ENCODE results near the gene ZNF516.
"Not testable (repeated sequence)": the region's sequence is repeated elsewhere in the genome, so short reads cannot be mapped to it uniquely, and the experiment has no call there.

The ZNF516 gene, protein sequence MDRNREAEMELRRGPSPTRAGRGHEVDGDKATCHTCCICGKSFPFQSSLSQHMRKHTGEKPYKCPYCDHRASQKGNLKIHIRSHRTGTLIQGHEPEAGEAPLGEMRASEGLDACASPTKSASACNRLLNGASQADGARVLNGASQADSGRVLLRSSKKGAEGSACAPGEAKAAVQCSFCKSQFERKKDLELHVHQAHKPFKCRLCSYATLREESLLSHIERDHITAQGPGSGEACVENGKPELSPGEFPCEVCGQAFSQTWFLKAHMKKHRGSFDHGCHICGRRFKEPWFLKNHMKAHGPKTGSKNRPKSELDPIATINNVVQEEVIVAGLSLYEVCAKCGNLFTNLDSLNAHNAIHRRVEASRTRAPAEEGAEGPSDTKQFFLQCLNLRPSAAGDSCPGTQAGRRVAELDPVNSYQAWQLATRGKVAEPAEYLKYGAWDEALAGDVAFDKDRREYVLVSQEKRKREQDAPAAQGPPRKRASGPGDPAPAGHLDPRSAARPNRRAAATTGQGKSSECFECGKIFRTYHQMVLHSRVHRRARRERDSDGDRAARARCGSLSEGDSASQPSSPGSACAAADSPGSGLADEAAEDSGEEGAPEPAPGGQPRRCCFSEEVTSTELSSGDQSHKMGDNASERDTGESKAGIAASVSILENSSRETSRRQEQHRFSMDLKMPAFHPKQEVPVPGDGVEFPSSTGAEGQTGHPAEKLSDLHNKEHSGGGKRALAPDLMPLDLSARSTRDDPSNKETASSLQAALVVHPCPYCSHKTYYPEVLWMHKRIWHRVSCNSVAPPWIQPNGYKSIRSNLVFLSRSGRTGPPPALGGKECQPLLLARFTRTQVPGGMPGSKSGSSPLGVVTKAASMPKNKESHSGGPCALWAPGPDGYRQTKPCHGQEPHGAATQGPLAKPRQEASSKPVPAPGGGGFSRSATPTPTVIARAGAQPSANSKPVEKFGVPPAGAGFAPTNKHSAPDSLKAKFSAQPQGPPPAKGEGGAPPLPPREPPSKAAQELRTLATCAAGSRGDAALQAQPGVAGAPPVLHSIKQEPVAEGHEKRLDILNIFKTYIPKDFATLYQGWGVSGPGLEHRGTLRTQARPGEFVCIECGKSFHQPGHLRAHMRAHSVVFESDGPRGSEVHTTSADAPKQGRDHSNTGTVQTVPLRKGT

GRCh38 chr18:76495006-76495370 is at the start of gene ZNF516:
ZNF516 (minus strand) TSS chr18:76495242; CDS start chr18:76443054, 52,188 bp downstream.
- no peak for DNase-seq (ENCODE audit: low read depth in 3 of 3)

DNA sequence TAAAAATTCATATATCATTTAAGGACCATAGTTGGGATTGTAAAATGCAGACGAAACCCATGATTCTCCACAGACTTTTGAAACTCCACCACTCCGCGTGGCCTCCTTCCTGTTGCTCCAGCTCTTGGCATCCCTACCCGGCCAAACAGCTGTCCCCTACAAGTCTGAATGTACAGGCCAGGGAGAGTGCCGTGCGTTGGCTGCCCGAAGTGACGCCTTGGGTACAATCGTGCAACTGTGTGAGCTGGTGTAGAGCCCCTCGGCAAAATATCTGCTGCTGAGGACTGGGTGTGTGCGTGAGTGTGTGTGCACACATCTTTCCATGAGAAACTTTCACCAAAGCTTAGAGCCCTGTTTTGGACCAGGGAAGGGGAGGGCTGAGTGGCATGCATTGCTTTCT is 43.8 kb upstream of the ZNF516 start:
- no peak for DNase-seq (ENCODE audit: low read depth in 3 of 3)

DNA sequence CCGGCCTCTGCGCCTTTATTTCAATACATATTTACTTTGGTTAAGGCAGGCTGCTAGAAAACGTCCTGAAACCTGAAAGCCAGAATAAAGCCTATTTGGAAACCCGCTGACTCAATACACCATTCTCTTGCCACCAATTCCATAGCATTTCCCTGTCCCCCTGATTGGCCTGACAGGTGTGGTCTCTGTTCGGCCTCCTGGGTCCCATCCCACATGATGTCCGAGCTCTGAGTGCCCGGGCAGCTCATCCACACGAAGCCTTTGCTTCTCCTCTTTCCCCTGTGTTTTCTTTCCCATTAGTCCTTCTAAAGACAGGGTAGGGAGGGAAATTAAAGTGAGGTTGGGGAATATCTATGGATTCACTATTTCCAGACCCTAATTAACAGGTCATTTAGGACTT is 42.6 kb upstream of the ZNF516 start:
- DNase-seq (ENCODE audit: low read depth in 3 of 3) = no peak

- not testable (repeated sequence) for DNase-seq (ENCODE audit: low read depth in 3 of 3)
Measured at GRCh38 chr18:76536593-76536992, 41.6 kb upstream of the ZNF516 start.

DNA sequence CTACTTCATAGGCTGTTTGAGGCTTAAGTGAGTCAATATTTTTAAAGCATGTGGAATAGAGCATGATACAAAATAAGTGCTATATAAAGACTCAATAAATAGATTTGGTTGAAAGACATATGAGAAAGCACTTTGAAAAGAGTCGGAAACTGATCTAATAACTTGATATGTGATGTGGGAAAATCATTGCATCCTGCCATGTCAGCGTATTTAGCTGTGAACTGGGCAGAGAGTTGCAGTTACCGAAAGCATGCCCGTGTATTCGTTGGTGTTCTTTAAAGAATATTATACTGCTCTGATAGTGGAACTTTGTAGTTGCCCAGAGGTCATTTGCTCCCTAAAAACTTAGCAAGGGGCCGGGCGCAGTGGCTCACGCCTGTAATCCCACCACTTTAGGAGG is 37.8 kb upstream of the ZNF516 start:
- no peak for DNase-seq (ENCODE audit: low read depth in 3 of 3)

DNA sequence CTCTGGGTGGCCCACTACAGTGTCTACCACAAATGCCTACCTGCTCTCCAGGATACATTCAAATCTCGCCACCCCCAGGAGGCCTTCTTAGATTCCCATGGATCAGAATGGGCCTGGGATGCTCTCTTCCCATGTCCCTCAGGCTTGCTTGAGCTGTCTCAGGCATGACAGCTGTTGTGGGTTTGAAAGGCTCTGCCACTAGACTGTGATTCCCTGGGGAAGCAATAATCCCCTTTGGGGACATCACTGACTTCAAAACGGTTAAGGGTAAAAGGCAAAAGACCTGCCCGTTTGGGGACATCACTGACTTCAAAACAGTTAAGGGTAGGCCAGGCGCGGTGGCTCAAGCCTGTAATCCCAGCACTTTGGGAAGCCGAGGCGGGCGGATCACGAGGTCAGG is 35.8 kb upstream of the ZNF516 start:
- no peak for DNase-seq (ENCODE audit: low read depth in 3 of 3)

DNA sequence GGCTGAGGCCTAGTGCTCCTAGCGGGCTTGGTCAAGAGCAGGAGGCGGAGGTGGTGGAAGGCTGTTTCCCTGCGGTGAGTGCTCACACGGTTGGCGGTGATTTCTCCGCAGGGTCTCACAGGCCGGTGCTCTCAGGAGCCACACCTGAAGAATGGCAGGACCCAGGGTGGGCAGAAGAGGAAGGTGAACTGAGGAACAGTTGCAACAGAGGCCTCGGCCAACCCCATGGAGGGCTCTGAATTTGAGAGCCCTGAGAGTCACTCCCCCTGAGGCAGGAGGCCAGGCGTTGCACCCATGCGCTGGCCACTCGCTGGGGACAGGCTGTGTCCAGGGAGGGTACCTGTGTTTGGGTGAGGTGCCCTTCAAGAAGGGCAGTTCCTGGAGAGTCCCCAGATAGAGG is 35.3 kb upstream of the ZNF516 start:
- DNase-seq (ENCODE audit: low read depth in 3 of 3) = no peak

- DNase-seq (ENCODE audit: low read depth in 3 of 3) = no peak
Measured at GRCh38 chr18:76529433-76529811, 34.4 kb upstream of the ZNF516 start.

DNA sequence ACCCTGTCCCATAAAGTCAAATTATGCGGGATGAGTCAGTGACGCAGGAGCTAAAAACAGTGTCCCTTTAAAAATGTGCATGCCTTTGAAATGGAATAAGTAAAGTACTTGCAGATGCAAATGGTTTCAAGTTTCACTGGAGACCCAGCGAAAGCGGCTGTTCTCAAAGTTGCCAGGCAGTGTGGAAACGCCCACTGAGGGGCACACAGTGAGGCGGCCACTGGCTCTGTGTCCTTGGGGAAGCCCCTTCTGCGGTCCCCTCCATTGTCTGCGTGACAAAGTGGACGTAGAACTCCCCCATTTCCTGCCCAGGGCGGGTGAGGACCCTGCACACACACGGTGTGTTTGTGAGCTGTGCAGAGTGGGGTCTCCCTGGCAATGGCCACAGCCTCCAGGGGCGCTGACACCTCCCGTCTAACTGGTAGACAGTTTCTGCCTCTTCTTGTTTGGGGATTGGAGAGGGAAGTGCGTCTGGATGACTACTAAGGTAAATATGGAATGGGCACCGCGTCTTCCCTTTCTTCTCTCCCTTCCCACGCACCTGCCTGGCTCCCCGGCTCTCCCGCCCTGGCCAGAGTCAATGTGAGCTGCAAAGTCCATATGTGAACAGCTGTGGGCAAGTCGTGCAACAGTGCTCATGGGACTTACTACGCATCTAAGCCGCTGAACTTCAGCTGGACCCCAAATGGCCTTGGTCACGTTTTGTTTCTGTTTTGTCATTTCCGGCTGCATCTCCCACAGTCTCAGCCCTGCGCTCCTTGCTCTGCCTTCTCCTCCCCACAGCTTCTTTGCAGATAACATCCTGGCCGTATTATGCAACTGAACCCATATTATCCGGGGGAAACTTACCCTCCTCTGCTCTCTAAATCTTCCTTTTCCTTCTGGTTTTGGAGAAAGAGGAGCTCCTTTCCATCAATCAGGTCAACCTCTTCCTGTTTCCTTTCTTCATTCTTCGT is 33.7 kb upstream of the ZNF516 start:
- DNase-seq (ENCODE audit: low read depth in 3 of 3) = peak in 1 of 3 experiments; percentile 3

- no peak for DNase-seq (ENCODE audit: low read depth in 3 of 3)
Measured at GRCh38 chr18:76525911-76526310, 30.9 kb upstream of the ZNF516 start.

DNA sequence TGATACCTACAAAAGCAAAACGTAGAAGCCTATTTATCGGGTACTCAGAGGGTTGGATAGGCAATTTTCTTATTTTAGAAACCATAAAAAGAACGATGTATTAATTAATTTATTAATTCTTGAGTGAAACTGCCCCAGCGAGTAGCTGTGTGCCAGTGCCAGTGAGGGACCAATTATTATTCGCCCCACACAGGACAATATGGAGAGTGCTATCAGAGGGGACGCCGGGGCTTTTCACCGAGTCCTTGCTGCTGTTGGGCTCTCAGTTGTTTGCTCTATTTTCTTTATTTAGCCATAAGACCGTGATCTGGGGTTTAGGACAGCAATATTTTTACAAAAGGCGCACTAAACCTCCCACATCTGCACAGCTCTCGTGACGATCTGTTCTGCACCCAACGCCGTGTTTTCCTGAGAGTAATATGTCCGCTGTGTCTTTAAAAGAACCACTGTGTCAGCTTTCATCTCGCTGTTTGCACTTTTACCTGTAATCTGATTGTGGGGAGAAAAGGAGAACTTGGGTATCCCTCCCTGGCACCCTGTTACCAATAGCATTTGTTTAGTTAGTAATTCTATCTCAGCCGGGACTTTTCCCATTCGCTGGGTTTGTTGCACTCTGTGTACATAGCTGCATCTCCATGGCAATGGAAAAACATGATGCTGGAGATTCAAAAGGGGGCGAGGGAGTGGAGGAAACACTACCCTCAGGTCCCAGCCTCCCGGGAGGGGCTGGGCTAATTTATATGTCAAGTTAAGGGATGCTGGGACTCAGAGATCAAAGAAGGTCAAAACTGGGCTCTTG is 30.1 kb upstream of the ZNF516 start:
- DNase-seq (ENCODE audit: low read depth in 3 of 3) = no peak

DNA sequence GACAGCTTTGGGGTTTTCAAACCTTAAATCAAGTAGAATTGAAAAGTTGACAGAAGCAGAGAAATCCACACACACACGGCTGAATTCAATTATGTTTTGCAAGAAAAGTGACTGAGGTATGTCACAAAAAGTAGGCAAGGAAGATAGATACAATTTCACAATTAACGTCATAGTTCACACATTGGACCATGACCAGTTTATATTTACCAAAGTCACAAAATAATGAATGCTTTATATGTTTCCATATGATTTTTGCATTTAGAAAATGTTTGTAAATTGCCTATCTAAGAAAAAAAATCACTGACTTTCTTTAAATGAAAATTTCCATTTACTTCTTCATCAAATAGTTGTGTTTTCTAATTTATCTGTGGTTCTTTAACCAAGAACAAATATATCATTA is 29.4 kb upstream of the ZNF516 start:
- no peak for DNase-seq (ENCODE audit: low read depth in 3 of 3)

GRCh38 chr18:76522551-76522950 is 27.5 kb upstream of the ZNF516 start:
- no peak for DNase-seq (ENCODE audit: low read depth in 3 of 3)

GRCh38 chr18:76522122-76522503 is 27.1 kb upstream of the ZNF516 start:
- no peak for DNase-seq (ENCODE audit: low read depth in 3 of 3)

DNA sequence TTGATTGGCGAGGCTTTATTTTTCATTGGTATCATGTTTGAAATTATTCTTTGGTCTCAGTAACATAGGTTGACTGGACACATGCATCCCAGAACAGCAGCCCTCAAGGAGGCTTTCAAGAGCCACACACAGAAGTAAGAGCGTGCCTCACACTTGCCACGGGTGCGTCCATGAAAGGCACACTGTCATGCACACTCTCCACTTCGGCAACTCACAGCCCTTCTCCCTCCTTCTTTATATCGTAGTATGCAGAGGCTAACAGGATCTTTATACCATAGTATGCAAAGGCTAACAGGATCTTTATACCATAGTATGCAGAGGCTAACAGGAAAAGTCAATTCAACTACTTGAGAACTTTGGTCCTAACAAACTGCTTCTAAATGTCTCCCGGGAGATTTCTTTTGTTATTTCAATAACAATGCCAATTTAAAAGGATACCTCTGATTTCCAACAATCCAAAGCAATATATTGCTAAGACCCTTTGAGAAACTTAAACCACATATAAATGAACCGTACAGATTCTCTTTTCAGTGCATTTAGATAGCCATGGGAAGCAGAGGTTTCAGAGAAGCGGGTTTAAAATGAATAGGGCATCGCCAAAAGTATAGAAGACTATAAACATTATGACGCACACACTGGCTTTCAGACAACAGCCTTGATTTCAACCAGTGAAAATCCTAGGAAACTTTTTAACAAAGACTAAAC is 26.5 kb upstream of the ZNF516 start:
- no peak for DNase-seq (ENCODE audit: low read depth in 3 of 3)

GRCh38 chr18:76518860-76519538 is 24.0 kb upstream of the ZNF516 start:
- DNase-seq (ENCODE audit: low read depth in 3 of 3) = no peak

DNA sequence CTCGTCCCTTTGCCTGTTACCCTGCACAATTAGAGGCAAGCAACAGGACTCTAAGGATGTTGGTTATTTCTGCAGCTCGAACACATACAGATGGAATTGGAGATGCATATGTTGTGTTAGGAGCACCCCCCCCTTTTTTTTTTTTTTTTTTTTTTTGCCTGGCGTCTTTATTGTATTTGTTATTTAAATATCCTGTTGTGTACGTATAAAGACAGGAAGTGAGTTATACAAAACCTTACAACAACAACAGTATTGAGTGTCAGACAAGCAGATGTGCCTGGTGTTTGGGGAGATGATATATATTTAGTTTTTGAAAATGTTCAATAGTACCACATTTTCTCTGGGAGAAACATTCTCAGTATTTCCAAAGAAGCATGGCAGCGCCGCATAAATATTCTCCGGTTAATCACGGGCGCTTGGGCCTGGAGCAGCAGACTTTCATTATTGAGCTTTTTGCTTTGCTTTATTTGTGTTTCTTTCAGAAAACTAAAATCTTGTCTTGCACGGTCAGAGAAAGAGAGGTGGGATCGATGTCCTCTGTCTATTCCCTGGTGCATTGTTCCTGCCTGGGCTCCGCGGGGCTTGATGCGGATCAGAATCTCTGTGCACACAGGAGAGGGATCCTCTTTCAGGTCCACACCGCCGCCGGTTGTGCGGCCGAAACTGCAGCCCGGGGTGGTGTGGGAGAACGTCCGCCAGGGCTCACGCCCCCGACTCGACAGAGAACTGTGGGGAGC is 23.2 kb upstream of the ZNF516 start:
- no peak for DNase-seq (ENCODE audit: low read depth in 3 of 3)

DNA sequence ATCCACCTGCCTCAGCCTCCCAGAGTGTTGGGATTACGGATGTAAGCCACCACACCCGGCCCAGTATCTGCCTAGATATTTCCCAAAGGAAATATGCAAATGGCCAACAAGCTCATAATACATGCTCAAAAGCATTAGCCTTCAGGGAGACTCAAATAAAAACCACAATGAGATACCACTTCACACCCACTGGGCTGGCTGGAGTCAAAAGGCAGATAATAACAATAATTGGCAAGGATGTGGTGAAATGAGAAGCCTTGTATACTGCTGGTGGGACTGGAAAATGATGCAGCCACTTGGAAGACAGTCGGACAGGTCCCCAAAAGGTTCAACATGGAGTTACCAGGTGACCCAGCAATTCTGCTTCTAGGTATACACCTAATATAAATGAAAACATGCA is 20.5 kb upstream of the ZNF516 start:
- DNase-seq (ENCODE audit: low read depth in 3 of 3) = no peak

- DNase-seq (ENCODE audit: low read depth in 3 of 3) = no peak
Measured at GRCh38 chr18:76514573-76514972, 19.5 kb upstream of the ZNF516 start.
